ENCODE measurements around the gene KRTAP12-4. TPM values are rescaled to one million over a fixed set of nuclear protein-coding genes. Genes with fewer than 3 reads are reported as not detected.

KRTAP12-4 gene
- not detected for polyA plus RNA-seq (2013)

- WGBS (ENCODE audit: insufficient coverage): 50% methylated on average over 6 of the region's 9 CpGs
- Histone ChIP-seq H3K4me3 (ENCODE audit: control insufficient read depth in 1 of 7, extremely low read depth in 1 of 7, insufficient read depth in 4 of 7, low read depth in 2 of 7, low read length in 6 of 7) (no peak within 1 kb of the TSS), H3K4me1 (ENCODE audit: control extremely low read depth in 1 of 4, control insufficient read depth in 4 of 4, insufficient read depth in 4 of 4, low read length in 3 of 4) (no peaks in the 10 kb centered on the region), H3K9me3 (ENCODE audit: control extremely low read depth in 1 of 5, control insufficient read depth in 4 of 5, insufficient read depth in 2 of 5, low read depth in 1 of 5, low read length in 4 of 5) (peaks cover 3 to 40% (median 11%) of the 10 kb centered on the region in 5 experiments), H3K36me3 (ENCODE audit: control insufficient read depth in 4 of 4, insufficient read depth in 4 of 4, low read length in 3 of 4) (no peaks in the 10 kb centered on the region), H3K27me3 (replicated peaks in 2 of 5; ENCODE audit: control insufficient read depth in 4 of 5, insufficient read depth in 5 of 5, low read length in 4 of 5) (peaks cover 0 to 10% (median 0%) of the 10 kb centered on the region in 5 experiments), H3K27ac (ENCODE audit: insufficient read depth in 1 of 2, low read depth in 1 of 2, low read length in 2 of 2, poor library complexity in 1 of 2, severe bottlenecking in 2 of 2) (no peak within 1 kb of the TSS)
- CTCF ChIA-PET: no interaction called here
- POLR2A ChIA-PET: interaction anchor here (0.6 kb wide), 1 partner anchor 32 kb away, joined by 3 read pairs; no protein-coding TSS in a partner anchor
- DNase-seq: peak in 1 of 3 donors; percentile 77
These were observed at the start of gene KRTAP12-4 for GRCh38 chr21:44654576-44655175. Gene KRTAP12-4, minus strand, starts transcription at chr21:44654659. Its CDS starts 45 bp downstream, at chr21:44654614.

- WGBS (ENCODE audit: insufficient coverage): 33% methylated on average over 11 of the region's 13 CpGs
- H3K4me1 ChIP-seq (ENCODE audit: control extremely low read depth in 1 of 4, control insufficient read depth in 4 of 4, insufficient read depth in 4 of 4, low read length in 3 of 4): no peaks in the 10 kb centered on the region
- ChIA-PET CTCF (no interaction called here), POLR2A (no interaction called here)
- H3K9me3 ChIP-seq (ENCODE audit: control extremely low read depth in 1 of 5, control insufficient read depth in 4 of 5, insufficient read depth in 2 of 5, low read depth in 1 of 5, low read length in 4 of 5): peaks cover 0 to 13% (median 10%) of the 10 kb centered on the region in 5 experiments
- H3K36me3 ChIP-seq (ENCODE audit: control insufficient read depth in 4 of 4, insufficient read depth in 4 of 4, low read length in 3 of 4): peaks cover 0 to 4% (median 0%) of the 10 kb centered on the region in 4 experiments
- no peak overlapping the region for H3K4me3 ChIP-seq (ENCODE audit: control insufficient read depth in 1 of 7, extremely low read depth in 1 of 7, insufficient read depth in 4 of 7, low read depth in 2 of 7, low read length in 6 of 7)
- no peak overlapping the region for H3K27ac ChIP-seq (ENCODE audit: insufficient read depth in 1 of 2, low read depth in 1 of 2, low read length in 2 of 2, poor library complexity in 1 of 2, severe bottlenecking in 2 of 2)
- no peak for DNase-seq
- peaks cover 0 to 91% (median 39%) of the 10 kb centered on the region in 5 experiments for H3K27me3 ChIP-seq (replicated peaks in 2 of 5; ENCODE audit: control insufficient read depth in 4 of 5, insufficient read depth in 5 of 5, low read length in 4 of 5)
These were observed 49.5 kb upstream of the KRTAP12-4 start for GRCh38 chr21:44703731-44704635.

- POLR2A ChIA-PET: no interaction called here
- CTCF ChIA-PET: no interaction called here
- H3K4me3 ChIP-seq (ENCODE audit: control insufficient read depth in 1 of 7, extremely low read depth in 1 of 7, insufficient read depth in 4 of 7, low read depth in 2 of 7, low read length in 6 of 7): no peak overlapping the region
- whole genome bisulfite sequencing (ENCODE audit: insufficient coverage): 52% methylated on average over 16 of the region's 16 CpGs
- H3K27me3 ChIP-seq (replicated peaks in 2 of 5; ENCODE audit: control insufficient read depth in 4 of 5, insufficient read depth in 5 of 5, low read length in 4 of 5): peaks cover 0 to 91% (median 33%) of the 10 kb centered on the region in 5 experiments
- H3K9me3 ChIP-seq (ENCODE audit: control extremely low read depth in 1 of 5, control insufficient read depth in 4 of 5, insufficient read depth in 2 of 5, low read depth in 1 of 5, low read length in 4 of 5): peaks cover 0 to 13% (median 10%) of the 10 kb centered on the region in 5 experiments
- DNase-seq: no peak
- peaks cover 0 to 4% (median 0%) of the 10 kb centered on the region in 4 experiments for H3K36me3 ChIP-seq (ENCODE audit: control insufficient read depth in 4 of 4, insufficient read depth in 4 of 4, low read length in 3 of 4)
- H3K27ac ChIP-seq (ENCODE audit: insufficient read depth in 1 of 2, low read depth in 1 of 2, low read length in 2 of 2, poor library complexity in 1 of 2, severe bottlenecking in 2 of 2): no peak overlapping the region
- H3K4me1 ChIP-seq (ENCODE audit: control extremely low read depth in 1 of 4, control insufficient read depth in 4 of 4, insufficient read depth in 4 of 4, low read length in 3 of 4): no peaks in the 10 kb centered on the region
These were observed 48.7 kb upstream of the KRTAP12-4 start for GRCh38 chr21:44702973-44703730.

GRCh38 chr21:44702111-44702972 is 47.9 kb upstream of the KRTAP12-4 start:
- Histone ChIP-seq H3K9me3 (ENCODE audit: control extremely low read depth in 1 of 5, control insufficient read depth in 4 of 5, insufficient read depth in 2 of 5, low read depth in 1 of 5, low read length in 4 of 5) (peaks cover 0 to 13% (median 10%) of the 10 kb centered on the region in 5 experiments), H3K4me1 (ENCODE audit: control extremely low read depth in 1 of 4, control insufficient read depth in 4 of 4, insufficient read depth in 4 of 4, low read length in 3 of 4) (no peaks in the 10 kb centered on the region), H3K36me3 (ENCODE audit: control insufficient read depth in 4 of 4, insufficient read depth in 4 of 4, low read length in 3 of 4) (peaks cover 0 to 4% (median 0%) of the 10 kb centered on the region in 4 experiments), H3K4me3 (ENCODE audit: control insufficient read depth in 1 of 7, extremely low read depth in 1 of 7, insufficient read depth in 4 of 7, low read depth in 2 of 7, low read length in 6 of 7) (no peak overlapping the region), H3K27ac (ENCODE audit: insufficient read depth in 1 of 2, low read depth in 1 of 2, low read length in 2 of 2, poor library complexity in 1 of 2, severe bottlenecking in 2 of 2) (no peak overlapping the region), H3K27me3 (replicated peaks in 2 of 5; ENCODE audit: control insufficient read depth in 4 of 5, insufficient read depth in 5 of 5, low read length in 4 of 5) (peaks cover 0 to 91% (median 30%) of the 10 kb centered on the region in 5 experiments)
- CTCF ChIA-PET: no interaction called here
- no peak for DNase-seq
- 79% methylated on average over 19 of the region's 22 CpGs for WGBS (ENCODE audit: insufficient coverage)
- POLR2A ChIA-PET: no interaction called here

GRCh38 chr21:44701541-44701940 is 47.1 kb upstream of the KRTAP12-4 start:
- 45% methylated on average over 12 of the region's 12 CpGs for WGBS (ENCODE audit: insufficient coverage)
- peaks cover 0 to 4% (median 0%) of the 10 kb centered on the region in 4 experiments for H3K36me3 ChIP-seq (ENCODE audit: control insufficient read depth in 4 of 4, insufficient read depth in 4 of 4, low read length in 3 of 4)
- H3K9me3 ChIP-seq (ENCODE audit: control extremely low read depth in 1 of 5, control insufficient read depth in 4 of 5, insufficient read depth in 2 of 5, low read depth in 1 of 5, low read length in 4 of 5): peaks cover 0 to 12% (median 10%) of the 10 kb centered on the region in 5 experiments
- no peaks in the 10 kb centered on the region for H3K4me1 ChIP-seq (ENCODE audit: control extremely low read depth in 1 of 4, control insufficient read depth in 4 of 4, insufficient read depth in 4 of 4, low read length in 3 of 4)
- ChIA-PET CTCF (no interaction called here), POLR2A (interaction anchor here (0.6 kb wide), 1 partner anchor 119 kb away, joined by 3 read pairs; no protein-coding TSS in a partner anchor)
- no peak for DNase-seq
- H3K27ac ChIP-seq (ENCODE audit: insufficient read depth in 1 of 2, low read depth in 1 of 2, low read length in 2 of 2, poor library complexity in 1 of 2, severe bottlenecking in 2 of 2): no peak overlapping the region
- peaks cover 0 to 89% (median 30%) of the 10 kb centered on the region in 5 experiments for H3K27me3 ChIP-seq (replicated peaks in 2 of 5; ENCODE audit: control insufficient read depth in 4 of 5, insufficient read depth in 5 of 5, low read length in 4 of 5)
- no peak overlapping the region for H3K4me3 ChIP-seq (ENCODE audit: control insufficient read depth in 1 of 7, extremely low read depth in 1 of 7, insufficient read depth in 4 of 7, low read depth in 2 of 7, low read length in 6 of 7)

- no peaks in the 10 kb centered on the region for H3K4me1 ChIP-seq (ENCODE audit: control extremely low read depth in 1 of 4, control insufficient read depth in 4 of 4, insufficient read depth in 4 of 4, low read length in 3 of 4)
- no peak for DNase-seq
- no peak overlapping the region for H3K27ac ChIP-seq (ENCODE audit: insufficient read depth in 1 of 2, low read depth in 1 of 2, low read length in 2 of 2, poor library complexity in 1 of 2, severe bottlenecking in 2 of 2)
- ChIA-PET POLR2A (no interaction called here), CTCF (no interaction called here)
- H3K36me3 ChIP-seq (ENCODE audit: control insufficient read depth in 4 of 4, insufficient read depth in 4 of 4, low read length in 3 of 4): peaks cover 0 to 2% (median 0%) of the 10 kb centered on the region in 4 experiments
- peaks cover 0 to 7% (median 5%) of the 10 kb centered on the region in 5 experiments for H3K9me3 ChIP-seq (ENCODE audit: control extremely low read depth in 1 of 5, control insufficient read depth in 4 of 5, insufficient read depth in 2 of 5, low read depth in 1 of 5, low read length in 4 of 5)
- H3K27me3 ChIP-seq (replicated peaks in 2 of 5; ENCODE audit: control insufficient read depth in 4 of 5, insufficient read depth in 5 of 5, low read length in 4 of 5): peaks cover 0 to 89% (median 26%) of the 10 kb centered on the region in 5 experiments
- WGBS (ENCODE audit: insufficient coverage): 86% methylated on average over 12 of the region's 14 CpGs
- H3K4me3 ChIP-seq (ENCODE audit: control insufficient read depth in 1 of 7, extremely low read depth in 1 of 7, insufficient read depth in 4 of 7, low read depth in 2 of 7, low read length in 6 of 7): no peak overlapping the region
These were observed 46.6 kb upstream of the KRTAP12-4 start for GRCh38 chr21:44701023-44701400.
